ENCODE measurements around the gene TCF7. TPM values are rescaled to one million over a fixed set of nuclear protein-coding genes. Genes with fewer than 3 reads are reported as not detected.
A peak's percentile ranks its signal among the peaks of the same experiment; 100 is the strongest.

TCF7 gene
- total and polyA plus RNA-seq, 5 experiments from 2014 or later: 207 to 911 (median 600) TPM

DNA sequence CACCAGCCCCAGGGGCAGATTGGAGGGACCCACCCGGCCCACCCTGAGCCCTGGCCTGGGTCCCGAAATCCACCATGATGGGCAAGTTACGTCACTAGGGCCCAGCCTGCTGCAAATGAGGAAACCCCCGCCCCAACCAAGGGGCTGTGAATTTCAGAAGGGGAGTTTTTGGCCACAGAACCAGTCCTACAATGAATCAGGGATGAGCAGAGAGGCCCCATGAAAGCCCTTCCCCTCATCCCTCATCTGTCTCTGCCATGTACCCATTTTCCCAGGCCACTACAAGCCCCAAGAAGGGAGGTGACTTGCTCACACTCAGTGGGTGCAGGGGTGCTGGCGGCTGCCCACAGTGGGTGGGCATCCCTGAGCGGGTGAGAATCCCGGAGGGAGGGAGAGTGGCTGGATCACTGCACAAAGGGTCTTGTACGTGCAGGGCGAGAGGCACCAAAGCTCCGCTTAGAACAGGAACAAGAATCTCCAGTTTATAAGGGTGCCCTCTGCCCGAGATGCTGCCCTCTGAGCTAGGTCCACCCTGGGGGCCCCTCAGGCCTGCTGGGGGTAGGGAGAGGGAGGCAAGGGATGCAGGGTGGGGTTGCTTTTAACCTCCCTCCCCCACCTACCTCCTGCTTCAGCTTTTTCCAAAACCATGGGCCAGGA is 10.4 kb upstream of the TCF7 start:
- no peaks in the 10 kb centered on the region for H3K9me3 Mint-ChIP-seq
- H3K4me1 Mint-ChIP-seq: peaks cover 49 to 96% (median 91%) of the 10 kb centered on the region in 4 donors
- no peak for ATAC-seq
- H3K4me3 Mint-ChIP-seq: peak overlapping the region; percentile 70 to 90 (median 82)
- H3K27ac Mint-ChIP-seq: peak overlapping the region; percentile 95 to 99 (median 97)
- POLR2A ChIA-PET: interaction anchor here (0.9 kb wide), 1 partner anchor 122 kb away, joined by 4 read pairs; the partner anchor contains the start of gene PPP2CA
- no peak for DNase-seq
- H3K27me3 Mint-ChIP-seq: no peaks in the 10 kb centered on the region
- no peaks in the 10 kb centered on the region for H3K36me3 Mint-ChIP-seq

- no peak for DNase-seq
- H3K36me3 Mint-ChIP-seq: no peaks in the 10 kb centered on the region
- peak overlapping the region in 7 of 10 donors; percentile 23 to 65 (median 40) for H3K4me3 Mint-ChIP-seq
- H3K4me1 Mint-ChIP-seq: peaks cover 58 to 95% (median 85%) of the 10 kb centered on the region in 4 donors
- peak overlapping the region; percentile 7 to 97 (median 78) for H3K27ac Mint-ChIP-seq
- POLR2A ChIA-PET: no interaction called here
- H3K27me3 Mint-ChIP-seq: peaks cover 0 to 2% (median 0%) of the 10 kb centered on the region in 5 donors
- no peaks in the 10 kb centered on the region for H3K9me3 Mint-ChIP-seq
- no peak for ATAC-seq
Measured at GRCh38 chr5:134106991-134107701, 7.3 kb upstream of the TCF7 start.

DNA sequence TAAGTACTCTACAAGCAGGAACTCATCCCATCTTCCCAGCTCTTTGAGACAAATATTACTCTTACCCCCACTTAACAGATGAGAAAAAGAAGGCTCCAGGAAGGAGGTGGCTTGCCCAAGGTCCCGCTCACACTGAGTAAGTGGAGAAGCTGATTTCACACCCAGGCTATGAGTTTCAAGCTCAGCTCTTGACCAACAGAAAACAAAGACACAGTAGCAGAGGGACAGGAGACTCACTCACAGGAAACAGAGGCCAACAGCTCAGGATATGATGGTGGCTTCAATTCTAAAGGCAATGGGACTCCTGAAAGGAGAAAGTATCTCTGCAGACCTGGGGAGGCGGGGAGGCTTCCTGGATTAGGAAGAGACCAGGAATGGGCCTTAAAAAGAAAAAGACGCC is 6.7 kb upstream of the TCF7 start:
- peaks cover 0 to 4% (median 0%) of the 10 kb centered on the region in 5 donors for H3K27me3 Mint-ChIP-seq
- POLR2A ChIA-PET: no interaction called here
- H3K27ac Mint-ChIP-seq: peak overlapping the region in 9 of 10 donors; percentile 7 to 97 (median 75)
- H3K9me3 Mint-ChIP-seq: no peaks in the 10 kb centered on the region
- no peaks in the 10 kb centered on the region for H3K36me3 Mint-ChIP-seq
- DNase-seq (no peak), ATAC-seq (no peak)
- peak overlapping the region in 3 of 10 donors; percentile 0 to 45 (median 24) for H3K4me3 Mint-ChIP-seq
- H3K4me1 Mint-ChIP-seq: peaks cover 60 to 97% (median 88%) of the 10 kb centered on the region in 4 donors

DNA sequence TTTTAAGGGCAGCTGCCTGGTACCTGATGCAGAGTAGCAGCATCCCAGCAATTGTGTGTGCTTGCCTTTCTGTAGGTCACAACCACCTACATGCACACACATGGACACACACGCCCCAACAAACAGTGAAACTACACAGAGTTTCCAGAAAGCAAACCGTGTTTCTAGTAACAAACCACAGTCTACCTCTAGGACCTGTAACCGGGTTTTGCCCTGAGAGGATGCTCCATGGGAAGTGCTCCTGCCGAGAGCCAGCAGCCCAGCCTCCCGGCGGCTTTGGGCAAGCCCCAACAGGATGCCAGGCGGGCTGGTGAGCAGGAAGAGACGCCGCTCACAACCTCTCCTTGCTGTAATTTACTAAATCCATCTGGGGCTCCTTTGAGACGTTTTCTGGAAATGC is 4.1 kb upstream of the TCF7 start:
- peak overlapping the region; percentile 42 to 99 (median 68) for H3K4me3 Mint-ChIP-seq
- H3K9me3 Mint-ChIP-seq: no peaks in the 10 kb centered on the region
- POLR2A ChIA-PET: no interaction called here
- no peaks in the 10 kb centered on the region for H3K36me3 Mint-ChIP-seq
- peak overlapping the region; percentile 76 to 98 (median 90) for H3K27ac Mint-ChIP-seq
- DNase-seq (no peak), ATAC-seq (no peak)
- peaks cover 0 to 4% (median 0%) of the 10 kb centered on the region in 5 donors for H3K27me3 Mint-ChIP-seq
- H3K4me1 Mint-ChIP-seq: peaks cover 48 to 80% (median 74%) of the 10 kb centered on the region in 4 donors

- Mint-ChIP-seq H3K27me3 (peaks cover 0 to 4% (median 0%) of the 10 kb centered on the region in 5 donors), H3K4me3 (peak overlapping the region; percentile 66 to 99 (median 96))
- DNase-seq: peak in 1 of 10 donors; percentile 25
Measured at GRCh38 chr5:134111741-134112647, 2.5 kb upstream of the TCF7 start.

GRCh38 chr5:134112726-134113362 is 1.6 kb upstream of the TCF7 start:
- Mint-ChIP-seq H3K27ac (peak overlapping the region; percentile 76 to 98 (median 95)), H3K27me3 (peaks cover 0 to 4% (median 0%) of the 10 kb centered on the region in 5 donors), H3K4me3 (peak overlapping the region; percentile 66 to 99 (median 96)), H3K36me3 (peaks cover 16 to 25% (median 24%) of the 10 kb centered on the region in 3 donors), H3K9me3 (no peaks in the 10 kb centered on the region), H3K4me1 (peaks cover 41 to 71% (median 58%) of the 10 kb centered on the region in 4 donors)
- ATAC-seq (no peak), DNase-seq (peak in 1 of 10 donors; percentile 17)
- POLR2A ChIA-PET: interaction anchor here (1.0 to 1.7 kb wide), 2 partner anchors 64 to 108 kb away, joined by 3 to 4 read pairs; partner anchors contain the start of genes SKP1 and VDAC1

More at GRCh38 chr5:134111741-134112647, 2.5 kb upstream of the TCF7 start:
- Mint-ChIP-seq H3K27ac (peak overlapping the region; percentile 76 to 98 (median 95)), H3K9me3 (no peaks in the 10 kb centered on the region), H3K4me1 (peaks cover 45 to 71% (median 63%) of the 10 kb centered on the region in 4 donors), H3K36me3 (peaks cover 9 to 16% (median 16%) of the 10 kb centered on the region in 3 donors)
- POLR2A ChIA-PET: interaction anchor here (0.6 to 1.1 kb wide), 3 partner anchors 65 to 414 kb away, joined by 3 to 4 read pairs (median 4); partner anchors contain the start of genes JADE2 and SKP1
- ATAC-seq: peak; percentile 2 to 16

GRCh38 chr5:134113363-134113889 is 1.1 kb upstream of the TCF7 start:
- POLR2A ChIA-PET: interaction anchor here (0.5 to 1.7 kb wide), 3 partner anchors 64 to 411 kb away, joined by 3 to 4 read pairs (median 3); partner anchors contain the start of genes SKP1 and VDAC1
- H3K36me3 Mint-ChIP-seq: peaks cover 18 to 30% (median 30%) of the 10 kb centered on the region in 3 donors
- peak in 1 of 2 donors; percentile 8 for ATAC-seq
- peak in 1 of 10 donors; percentile 45 for DNase-seq
- H3K4me1 Mint-ChIP-seq: peaks cover 37 to 67% (median 54%) of the 10 kb centered on the region in 4 donors
- H3K27ac Mint-ChIP-seq: peak overlapping the region; percentile 91 to 98 (median 98)
- H3K27me3 Mint-ChIP-seq: peaks cover 0 to 4% (median 0%) of the 10 kb centered on the region in 5 donors
- peak overlapping the region; percentile 93 to 99 (median 96) for H3K4me3 Mint-ChIP-seq
- H3K9me3 Mint-ChIP-seq: no peaks in the 10 kb centered on the region

DNA sequence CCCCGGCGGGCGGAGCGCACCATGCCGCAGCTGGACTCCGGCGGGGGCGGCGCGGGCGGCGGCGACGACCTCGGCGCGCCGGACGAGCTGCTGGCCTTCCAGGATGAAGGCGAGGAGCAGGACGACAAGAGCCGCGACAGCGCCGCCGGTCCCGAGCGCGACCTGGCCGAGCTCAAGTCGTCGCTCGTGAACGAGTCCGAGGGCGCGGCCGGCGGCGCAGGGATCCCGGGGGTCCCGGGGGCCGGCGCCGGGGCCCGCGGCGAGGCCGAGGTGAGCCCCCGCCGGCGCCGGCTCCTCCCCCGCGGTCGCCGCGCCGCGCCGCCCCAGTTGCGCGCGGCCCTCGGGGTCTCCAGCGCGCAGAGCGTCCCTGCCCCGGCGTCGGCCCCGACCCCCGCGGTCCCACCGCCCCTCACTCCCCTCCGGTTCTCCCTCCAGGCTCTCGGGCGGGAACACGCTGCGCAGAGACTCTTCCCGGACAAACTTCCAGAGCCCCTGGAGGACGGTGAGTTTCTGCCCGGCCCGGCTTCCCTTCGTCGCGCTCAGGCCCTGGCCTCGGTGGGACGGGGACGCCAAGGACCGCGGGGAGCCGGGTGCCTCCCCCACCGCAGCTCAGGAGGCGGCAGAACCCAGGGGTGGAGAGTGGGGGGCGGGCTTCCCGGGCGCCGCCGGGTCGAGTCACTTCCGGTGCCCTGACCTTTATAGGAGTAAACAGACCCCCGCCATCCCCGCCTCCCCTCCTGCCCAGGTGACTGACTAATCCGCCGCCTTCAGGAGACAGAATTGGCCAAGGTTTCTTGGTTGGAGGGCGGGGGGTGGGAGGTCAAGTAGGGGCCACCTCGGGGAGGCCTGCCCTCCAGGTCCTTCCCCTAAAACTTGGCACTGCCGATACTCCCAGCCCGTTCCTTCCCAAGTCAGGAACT is 665 bp downstream of the TCF7 start:
- H3K27me3 Mint-ChIP-seq: peaks cover 0 to 4% (median 0%) of the 10 kb centered on the region in 5 donors

GRCh38 chr5:134115806-134116175 is 1.3 kb downstream of the TCF7 start:
- POLR2A ChIA-PET: interaction anchor here (1.0 to 1.8 kb wide), 3 partner anchors 61 to 113 kb away, joined by 3 to 12 read pairs (median 3); partner anchors contain the start of genes PPP2CA and SKP1
- Mint-ChIP-seq H3K27me3 (peaks cover 0 to 4% (median 0%) of the 10 kb centered on the region in 5 donors), H3K36me3 (peaks cover 32 to 54% (median 52%) of the 10 kb centered on the region in 3 donors), H3K4me1 (peaks cover 42 to 72% (median 53%) of the 10 kb centered on the region in 4 donors), H3K9me3 (no peaks in the 10 kb centered on the region), H3K4me3 (peak overlapping the region; percentile 93 to 100 (median 98)), H3K27ac (peak overlapping the region; percentile 53 to 99 (median 96))
- no peak for ATAC-seq
- DNase-seq: no peak

More for the DNA sequence above, 665 bp downstream of the TCF7 start:
- POLR2A ChIA-PET: interaction anchor here (0.7 to 1.8 kb wide), 5 partner anchors 62 to 410 kb away, joined by 3 to 12 read pairs (median 4); partner anchors contain the start of genes JADE2, PPP2CA and SKP1
- Mint-ChIP-seq H3K4me3 (peak overlapping the region; percentile 93 to 100 (median 98)), H3K27ac (peak overlapping the region; percentile 53 to 99 (median 96)), H3K9me3 (no peaks in the 10 kb centered on the region), H3K4me1 (peaks cover 42 to 71% (median 54%) of the 10 kb centered on the region in 4 donors), H3K36me3 (peaks cover 32 to 48% (median 47%) of the 10 kb centered on the region in 3 donors)
- peak; percentile 60 to 96 (median 74) for DNase-seq
- ATAC-seq: peak; percentile 25 to 26

DNA sequence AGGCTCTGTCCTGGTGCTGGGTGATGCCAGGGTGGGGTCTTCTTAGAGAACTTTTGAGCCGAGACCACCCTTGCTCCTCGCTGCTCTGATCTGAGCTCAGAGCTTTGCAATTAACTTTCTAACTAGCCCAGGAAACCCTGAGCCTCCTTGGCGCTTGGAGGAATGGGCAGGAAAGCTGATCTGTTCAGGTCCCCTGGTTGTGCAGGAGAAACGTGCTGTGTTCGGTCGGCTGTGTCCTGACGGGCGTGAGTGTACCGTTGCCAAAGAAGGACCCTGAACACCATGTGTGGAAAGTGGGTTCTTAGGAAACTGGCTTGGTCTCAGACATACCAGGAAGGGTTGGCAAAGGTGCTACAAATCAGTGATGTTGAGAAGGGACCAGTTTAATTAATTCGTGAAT is 1.8 kb downstream of the TCF7 start:
- DNase-seq: no peak
- POLR2A ChIA-PET: no interaction called here
- no peak for ATAC-seq
- Mint-ChIP-seq H3K9me3 (no peaks in the 10 kb centered on the region), H3K4me3 (peak overlapping the region; percentile 93 to 100 (median 98)), H3K27me3 (peaks cover 0 to 4% (median 0%) of the 10 kb centered on the region in 5 donors), H3K36me3 (peaks cover 32 to 59% (median 56%) of the 10 kb centered on the region in 3 donors), H3K4me1 (peaks cover 37 to 72% (median 52%) of the 10 kb centered on the region in 4 donors), H3K27ac (peak overlapping the region; percentile 53 to 99 (median 96))

All from naive thymus-derived CD8-positive, alpha-beta T cell (primary cell).